Astrocyte (in vitro differentiated cells and primary cell): ENCODE data around the gene FAM180B. TPM values are rescaled to one million over a fixed set of nuclear protein-coding genes. Genes with fewer than 3 reads are reported as not detected.

Experiments
- DNase-seq: peaks from one replicate; pipeline ENCODE4 v3.0.0-alpha.2; 2010; ENCODE audit warnings: low read depth
- FAIRE-seq: peaks from 2 replicates; lab custom pipeline; 2011; peaks lifted over from hg19 to GRCh38; lab: Jason Lieb, UNC
- H2AFZ ChIP-seq: 2 replicates; pipeline ENCODE4 v1.6.0; 2012; ENCODE audit warnings: low read depth, low read length, inconsistent platforms
- H3K27ac ChIP-seq: 2 replicates; pipeline ENCODE4 v1.5.1; 2011; ENCODE audit warnings: low read depth, low read length, inconsistent platforms
- H3K27me3 ChIP-seq: 2 replicates; pipeline ENCODE4 v1.6.0; 2011; ENCODE audit warnings: low read length, inconsistent platforms; ENCODE audit not compliant: insufficient read depth
- H3K36me3 ChIP-seq: 2 replicates; pipeline ENCODE4 v1.5.1; 2011; ENCODE audit warnings: low read length, inconsistent platforms; ENCODE audit not compliant: insufficient read depth
- H3K4me1 ChIP-seq: 2 replicates; pipeline ENCODE4 v1.5.1; 2011; ENCODE audit warnings: low read length, inconsistent platforms; ENCODE audit not compliant: insufficient read depth
- H3K4me2 ChIP-seq: 2 replicates; pipeline ENCODE4 v1.6.0; 2012; ENCODE audit warnings: low read length, inconsistent platforms
- H3K4me3 ChIP-seq: 2 replicates; pipeline ENCODE4 v1.5.1; 2011; ENCODE audit warnings: low read depth, mild to moderate bottlenecking, low read length, inconsistent platforms; ENCODE audit not compliant: insufficient read depth
- H3K79me2 ChIP-seq: 2 replicates; pipeline ENCODE4 v1.6.0; 2012; ENCODE audit warnings: mild to moderate bottlenecking, low read length, inconsistent platforms; ENCODE audit not compliant: insufficient read depth
- H3K9ac ChIP-seq: 2 replicates; pipeline ENCODE4 v1.6.0; 2012; ENCODE audit warnings: mild to moderate bottlenecking, low read length, inconsistent platforms
- H3K9me3 ChIP-seq: 2 replicates; pipeline ENCODE4 v1.5.1; 2012; ENCODE audit warnings: low read depth, mild to moderate bottlenecking, low read length, inconsistent platforms; ENCODE audit not compliant: insufficient read depth
- H4K20me1 ChIP-seq: 2 replicates; pipeline ENCODE4 v1.6.0; 2012; ENCODE audit warnings: low read length, inconsistent platforms; ENCODE audit not compliant: insufficient read depth
- H3K27ac Mint-ChIP-seq: one replicate; pipeline ENCODE4 v1.8.0; 2021; ENCODE audit warnings: mild to moderate bottlenecking, mixed read lengths; ENCODE audit not compliant: unreplicated experiment
- H3K27me3 Mint-ChIP-seq: one replicate; pipeline ENCODE4 v1.8.0; 2021; ENCODE audit warnings: low read depth, mixed read lengths; ENCODE audit not compliant: unreplicated experiment
- H3K36me3 Mint-ChIP-seq: one replicate; pipeline ENCODE4 v1.8.0; 2021; ENCODE audit warnings: low read depth, mixed read lengths; ENCODE audit not compliant: unreplicated experiment
- H3K4me1 Mint-ChIP-seq: one replicate; pipeline ENCODE4 v1.8.0; 2021; ENCODE audit warnings: low read depth, mixed read lengths; ENCODE audit not compliant: unreplicated experiment
- H3K4me3 Mint-ChIP-seq: one replicate; pipeline ENCODE4 v1.8.0; 2021; ENCODE audit warnings: mild to moderate bottlenecking, moderate library complexity, mixed read lengths; ENCODE audit not compliant: unreplicated experiment
- H3K9me3 Mint-ChIP-seq: one replicate; pipeline ENCODE4 v1.8.0; 2021; ENCODE audit warnings: mild to moderate bottlenecking, mixed read lengths; ENCODE audit not compliant: unreplicated experiment
- EZH2 ChIP-seq: IDR thresholded peaks from 2 replicates; pipeline ENCODE4 v1.6.1; 2012; ENCODE audit warnings: mild to moderate bottlenecking, low read length, inconsistent platforms; ENCODE audit not compliant: insufficient read depth
- total RNA-seq: library from RNA; stranded (reverse); gene quantifications from 2 replicates; pipeline ENCODE4 v1.2.1, GENCODE V29; 2021
- TF ChIP-seq, protein P1 (sequence below): IDR thresholded peaks from 2 replicates; pipeline ENCODE4 v1.5.1; 2011; ENCODE audit warnings: low read depth, mild to moderate bottlenecking, inconsistent platforms, low read length, moderate library complexity; ENCODE audit not compliant: insufficient read depth

Gene FAM180B
- total RNA-seq, 1 donor from 2014 or later: 0.16 TPM

DNA sequence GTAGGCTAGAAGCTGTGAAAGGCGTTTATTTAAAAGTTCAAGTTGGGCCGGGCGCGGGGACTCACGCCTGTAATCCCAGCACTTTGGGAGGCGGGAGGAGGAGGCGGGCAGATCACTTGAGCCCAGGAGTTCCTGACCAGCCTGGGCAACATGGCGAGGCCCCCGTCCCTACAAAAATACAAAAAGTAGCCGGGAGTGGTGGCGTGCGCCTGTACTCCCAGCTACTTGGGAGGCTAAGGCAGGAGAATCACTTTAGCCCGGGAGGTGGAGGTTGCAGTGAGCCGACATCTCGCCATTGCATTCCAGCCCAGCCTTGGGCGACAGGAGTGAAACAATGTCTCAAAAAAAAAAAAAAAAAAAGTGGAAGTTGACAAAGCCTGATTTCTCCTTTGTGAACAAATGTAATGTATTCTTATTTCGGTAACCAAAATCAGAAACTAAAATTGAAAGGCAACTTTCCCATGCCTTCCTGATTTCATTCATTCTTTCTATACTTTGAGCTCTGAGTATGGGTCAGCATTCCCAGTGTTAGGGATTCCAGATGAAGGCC is 20.3 kb upstream of the FAM180B start:
- Histone ChIP-seq H3K4me3 (peak overlapping the region; percentile 92), H3K4me1 (peaks cover 7% of the 10 kb centered on the region), H3K36me3 (peaks cover 3% of the 10 kb centered on the region), H2AFZ (peak overlapping the region; percentile 92), H4K20me1 (peaks cover 7% of the 10 kb centered on the region), H3K4me2 (peak overlapping the region; percentile 97), H3K27ac (peak overlapping the region; percentile 70), H3K27me3 (no peaks in the 10 kb centered on the region), H3K9me3 (no peaks in the 10 kb centered on the region), H3K79me2 (peaks cover 54% of the 10 kb centered on the region), H3K9ac (peak overlapping the region; percentile 93)
- Mint-ChIP-seq H3K27me3 (no peaks in the 10 kb centered on the region), H3K36me3 (peaks cover 5% of the 10 kb centered on the region), H3K4me3 (peak overlapping the region; percentile 83), H3K4me1 (no peaks in the 10 kb centered on the region), H3K27ac (no peak overlapping the region), H3K9me3 (no peaks in the 10 kb centered on the region)
- DNase-seq (no peak), FAIRE-seq (no peak)
- TF ChIP-seq, protein P1, sequence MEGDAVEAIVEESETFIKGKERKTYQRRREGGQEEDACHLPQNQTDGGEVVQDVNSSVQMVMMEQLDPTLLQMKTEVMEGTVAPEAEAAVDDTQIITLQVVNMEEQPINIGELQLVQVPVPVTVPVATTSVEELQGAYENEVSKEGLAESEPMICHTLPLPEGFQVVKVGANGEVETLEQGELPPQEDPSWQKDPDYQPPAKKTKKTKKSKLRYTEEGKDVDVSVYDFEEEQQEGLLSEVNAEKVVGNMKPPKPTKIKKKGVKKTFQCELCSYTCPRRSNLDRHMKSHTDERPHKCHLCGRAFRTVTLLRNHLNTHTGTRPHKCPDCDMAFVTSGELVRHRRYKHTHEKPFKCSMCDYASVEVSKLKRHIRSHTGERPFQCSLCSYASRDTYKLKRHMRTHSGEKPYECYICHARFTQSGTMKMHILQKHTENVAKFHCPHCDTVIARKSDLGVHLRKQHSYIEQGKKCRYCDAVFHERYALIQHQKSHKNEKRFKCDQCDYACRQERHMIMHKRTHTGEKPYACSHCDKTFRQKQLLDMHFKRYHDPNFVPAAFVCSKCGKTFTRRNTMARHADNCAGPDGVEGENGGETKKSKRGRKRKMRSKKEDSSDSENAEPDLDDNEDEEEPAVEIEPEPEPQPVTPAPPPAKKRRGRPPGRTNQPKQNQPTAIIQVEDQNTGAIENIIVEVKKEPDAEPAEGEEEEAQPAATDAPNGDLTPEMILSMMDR: no peak
- TF ChIP-seq EZH2: no peak

- peaks cover 22% of the 10 kb centered on the region for H3K4me1 ChIP-seq
- no peak overlapping the region for H3K4me2 ChIP-seq
- peaks cover 70% of the 10 kb centered on the region for H3K79me2 ChIP-seq
- H3K4me3 ChIP-seq: no peak overlapping the region
- DNase-seq: no peak
- H3K27me3 ChIP-seq: no peaks in the 10 kb centered on the region
- no peak overlapping the region for H2AFZ ChIP-seq
- peaks cover 20% of the 10 kb centered on the region for H3K36me3 ChIP-seq
- no peak for TF ChIP-seq EZH2
- TF ChIP-seq, protein P1: no peak
- H4K20me1 ChIP-seq: peaks cover 24% of the 10 kb centered on the region
- FAIRE-seq: no peak
- H3K9me3 ChIP-seq: no peaks in the 10 kb centered on the region
- Mint-ChIP-seq H3K4me1 (no peaks in the 10 kb centered on the region), H3K9me3 (no peaks in the 10 kb centered on the region), H3K4me3 (no peak overlapping the region), H3K27me3 (no peaks in the 10 kb centered on the region), H3K27ac (no peak overlapping the region), H3K36me3 (peaks cover 11% of the 10 kb centered on the region)
- no peak overlapping the region for H3K27ac ChIP-seq
- H3K9ac ChIP-seq: no peak overlapping the region
These were observed 16.8 kb upstream of the FAM180B start for GRCh38 chr11:47569646-47570045.

DNA sequence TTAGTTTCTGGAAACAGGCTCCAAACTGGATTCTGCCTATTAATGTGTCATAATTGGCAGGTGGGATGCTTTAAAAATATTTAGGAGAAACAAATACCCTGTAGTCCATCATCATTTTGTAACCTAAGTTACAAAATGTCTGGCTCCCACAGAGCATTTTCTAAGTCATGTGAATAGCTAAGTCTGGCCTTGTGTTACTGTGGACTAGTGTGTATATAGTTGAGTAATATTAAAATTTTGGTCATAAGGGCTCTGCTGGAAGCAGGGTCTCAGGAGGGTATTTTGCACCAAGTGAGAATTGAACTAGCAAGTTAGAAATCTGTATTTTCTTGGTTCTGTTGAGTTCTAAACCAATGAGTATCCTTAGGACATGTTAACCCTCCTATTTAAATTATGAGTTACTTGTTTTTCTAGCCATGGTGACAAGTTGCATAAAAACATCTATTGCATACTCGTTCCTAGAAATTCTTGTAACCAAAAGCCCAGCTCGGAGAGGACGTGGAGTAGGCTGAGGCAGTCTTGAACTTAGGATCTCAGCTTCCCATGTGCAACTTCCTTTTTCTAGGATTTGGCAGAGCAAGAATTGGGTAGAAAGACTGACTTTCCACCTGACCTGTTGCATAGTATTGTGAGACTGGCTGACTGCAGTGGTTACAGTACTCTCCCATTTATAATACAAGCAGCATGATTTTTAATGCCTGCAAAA is 15.7 kb upstream of the FAM180B start:
- TF ChIP-seq, protein P1: no peak
- no peak for TF ChIP-seq EZH2
- FAIRE-seq (no peak), DNase-seq (no peak)
- Histone ChIP-seq H3K79me2 (peaks cover 67% of the 10 kb centered on the region), H3K9ac (no peak overlapping the region), H3K36me3 (peaks cover 20% of the 10 kb centered on the region), H3K4me2 (no peak overlapping the region), H3K4me3 (no peak overlapping the region), H3K27me3 (no peaks in the 10 kb centered on the region), H2AFZ (no peak overlapping the region), H3K4me1 (peaks cover 16% of the 10 kb centered on the region), H3K9me3 (no peaks in the 10 kb centered on the region), H3K27ac (no peak overlapping the region), H4K20me1 (peaks cover 24% of the 10 kb centered on the region)
- Mint-ChIP-seq H3K27ac (no peak overlapping the region), H3K4me3 (no peak overlapping the region), H3K27me3 (no peaks in the 10 kb centered on the region), H3K9me3 (no peaks in the 10 kb centered on the region), H3K4me1 (no peaks in the 10 kb centered on the region), H3K36me3 (peaks cover 11% of the 10 kb centered on the region)
